Tibial nerve (tissue), 4 donors: Measurements from ENCODE around the gene TMEM101.

Experiments used
- EP300 ChIP-seq, 2 donors: sonication (generic); formaldehyde crosslinking; IDR thresholded peaks; one replicate each; pipeline ENCODE4 v1.6.1; 2017; ENCODE audit warnings: antibody characterized with exemption in 2 of 2, mild to moderate bottlenecking in 1 of 2
- POLR2A ChIP-seq, 2 donors: fragments of 450-650 bp; IDR thresholded peaks; one replicate each; pipeline ENCODE4 v1.6.1; 2017; ENCODE audit warnings: antibody characterized with exemption in 2 of 2, mild to moderate bottlenecking in 2 of 2, moderate library complexity in 2 of 2
- TF ChIP-seq, protein P1 (sequence below), 5 experiments: fragments of 200-600 bp in 3 of 5; fragments of 450-650 bp in 2 of 5; sonication (generic) in 3 of 5; IDR thresholded peaks; one replicate each; pipeline ENCODE4 v1.5.1; 2016 to 2019; ENCODE audit warnings: antibody characterized with exemption in 5 of 5, mild to moderate bottlenecking in 3 of 5, moderate library complexity in 2 of 5

- TF ChIP-seq, protein P1, sequence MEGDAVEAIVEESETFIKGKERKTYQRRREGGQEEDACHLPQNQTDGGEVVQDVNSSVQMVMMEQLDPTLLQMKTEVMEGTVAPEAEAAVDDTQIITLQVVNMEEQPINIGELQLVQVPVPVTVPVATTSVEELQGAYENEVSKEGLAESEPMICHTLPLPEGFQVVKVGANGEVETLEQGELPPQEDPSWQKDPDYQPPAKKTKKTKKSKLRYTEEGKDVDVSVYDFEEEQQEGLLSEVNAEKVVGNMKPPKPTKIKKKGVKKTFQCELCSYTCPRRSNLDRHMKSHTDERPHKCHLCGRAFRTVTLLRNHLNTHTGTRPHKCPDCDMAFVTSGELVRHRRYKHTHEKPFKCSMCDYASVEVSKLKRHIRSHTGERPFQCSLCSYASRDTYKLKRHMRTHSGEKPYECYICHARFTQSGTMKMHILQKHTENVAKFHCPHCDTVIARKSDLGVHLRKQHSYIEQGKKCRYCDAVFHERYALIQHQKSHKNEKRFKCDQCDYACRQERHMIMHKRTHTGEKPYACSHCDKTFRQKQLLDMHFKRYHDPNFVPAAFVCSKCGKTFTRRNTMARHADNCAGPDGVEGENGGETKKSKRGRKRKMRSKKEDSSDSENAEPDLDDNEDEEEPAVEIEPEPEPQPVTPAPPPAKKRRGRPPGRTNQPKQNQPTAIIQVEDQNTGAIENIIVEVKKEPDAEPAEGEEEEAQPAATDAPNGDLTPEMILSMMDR (IDR thresholded peaks at IDR 0.05): no peak
- no peak for TF ChIP-seq EP300 (IDR thresholded peaks at IDR 0.05)
- no peak for TF ChIP-seq POLR2A (IDR thresholded peaks at IDR 0.05)
Observed at GRCh38 chr17:43970366-43970765, 44.4 kb downstream of the TMEM101 start.
